ENCODE measurements around the gene HPS6.

Gene HPS6

GRCh38 chr10:102102421-102102820, 37.3 kb downstream of the HPS6 start:
- H3K4me3 ChIP-seq (replicated peaks; ENCODE audit: low read depth, low read length) = no peak overlapping the region
- TF ChIP-seq CTCF (IDR thresholded peaks at IDR 0.05; ENCODE audit: low read length, missing control alignments) = no peak
- DNase-seq (ENCODE audit: low read depth) = no peak

- no peak overlapping the region for H3K4me3 ChIP-seq (replicated peaks; ENCODE audit: low read depth, low read length)
- no peak for TF ChIP-seq CTCF (IDR thresholded peaks at IDR 0.05; ENCODE audit: low read length, missing control alignments)
- DNase-seq (ENCODE audit: low read depth) = no peak
These were observed 41.8 kb downstream of the HPS6 start for GRCh38 chr10:102106998-102107397.

- H3K4me3 ChIP-seq (replicated peaks; ENCODE audit: low read depth, low read length) = no peak overlapping the region
- TF ChIP-seq CTCF (IDR thresholded peaks at IDR 0.05; ENCODE audit: low read length, missing control alignments) = no peak
- no peak for DNase-seq (ENCODE audit: low read depth)
These were observed 44.3 kb downstream of the HPS6 start for GRCh38 chr10:102109166-102110116.

GRCh38 chr10:102111276-102111675, 46.1 kb downstream of the HPS6 start:
- DNase-seq (ENCODE audit: low read depth) = no peak
- TF ChIP-seq CTCF (IDR thresholded peaks at IDR 0.05; ENCODE audit: low read length, missing control alignments) = no peak
- no peak overlapping the region for H3K4me3 ChIP-seq (replicated peaks; ENCODE audit: low read depth, low read length)

- no peak for DNase-seq (ENCODE audit: low read depth)
- H3K4me3 ChIP-seq (replicated peaks; ENCODE audit: low read depth, low read length) = peak overlapping the region; percentile 79
- peak; percentile 18 for TF ChIP-seq CTCF (IDR thresholded peaks at IDR 0.05; ENCODE audit: low read length, missing control alignments)
These were observed 47.2 kb downstream of the HPS6 start for GRCh38 chr10:102112210-102112817.

- no peak for TF ChIP-seq CTCF (IDR thresholded peaks at IDR 0.05; ENCODE audit: low read length, missing control alignments)
- no peak for DNase-seq (ENCODE audit: low read depth)
- H3K4me3 ChIP-seq (replicated peaks; ENCODE audit: low read depth, low read length) = peak overlapping the region; percentile 79
These were observed 48.3 kb downstream of the HPS6 start for GRCh38 chr10:102113261-102113955.

All from fibroblast of pulmonary artery (primary cell).